Retina (tissue), 1 donor: Measurements from ENCODE around the gene ACR.
"Not testable (repeated sequence)": the region's sequence is repeated elsewhere in the genome, so short reads cannot be mapped to it uniquely, and the experiment has no call there.

Experiments used
- DNase-seq: peaks from one replicate; pipeline ENCODE4 v3.0.0-alpha.2; 2016

The ACR gene

GRCh38 chr22:50733521-50734342, 4.3 kb upstream of the ACR start:
- peak; percentile 41 for DNase-seq

GRCh38 chr22:50734343-50734771, 3.6 kb upstream of the ACR start:
- DNase-seq = no peak

GRCh38 chr22:50734986-50735738, 2.8 kb upstream of the ACR start:
- no peak for DNase-seq

GRCh38 chr22:50735739-50736030, 2.3 kb upstream of the ACR start:
- DNase-seq = no peak

- no peak for DNase-seq
These were observed 734 bp downstream of the ACR start for GRCh38 chr22:50738649-50739227.

- no peak for DNase-seq
These were observed 1.3 kb downstream of the ACR start for GRCh38 chr22:50739279-50739691.

- no peak for DNase-seq
These were observed 1.9 kb downstream of the ACR start for GRCh38 chr22:50739894-50740293.

- not testable (repeated sequence) for DNase-seq
These were observed 2.7 kb downstream of the ACR start for GRCh38 chr22:50740714-50741113.

GRCh38 chr22:50744424-50744823, 6.4 kb downstream of the ACR start:
- DNase-seq = not testable (repeated sequence)

GRCh38 chr22:50747521-50747920, 9.5 kb downstream of the ACR start:
- not testable (repeated sequence) for DNase-seq

GRCh38 chr22:50748630-50749029, 10.6 kb downstream of the ACR start:
- not testable (repeated sequence) for DNase-seq

- not testable (repeated sequence) for DNase-seq
These were observed 11.5 kb downstream of the ACR start for GRCh38 chr22:50749302-50750074.

GRCh38 chr22:50755251-50755650, 17.2 kb downstream of the ACR start:
- not testable (repeated sequence) for DNase-seq

GRCh38 chr22:50756406-50756805, 18.4 kb downstream of the ACR start:
- DNase-seq = not testable (repeated sequence)

GRCh38 chr22:50756949-50757491, 19.0 kb downstream of the ACR start:
- DNase-seq = peak; percentile 49

- DNase-seq = not testable (repeated sequence)
These were observed 21.8 kb downstream of the ACR start for GRCh38 chr22:50759597-50760341.

- DNase-seq = not testable (repeated sequence)
These were observed 23.8 kb downstream of the ACR start for GRCh38 chr22:50761829-50762228.

- not testable (repeated sequence) for DNase-seq
These were observed 26.3 kb downstream of the ACR start for GRCh38 chr22:50764288-50764687.

GRCh38 chr22:50775132-50775531, 37.1 kb downstream of the ACR start:
- DNase-seq = peak; percentile 61

- DNase-seq = not testable (repeated sequence)
These were observed 39.6 kb downstream of the ACR start for GRCh38 chr22:50777631-50778030.

- DNase-seq = not testable (repeated sequence)
These were observed 42.2 kb downstream of the ACR start for GRCh38 chr22:50780244-50780643.

GRCh38 chr22:50782253-50782652, 44.2 kb downstream of the ACR start:
- DNase-seq = not testable (repeated sequence)
